Osteoblast (primary cell): ENCODE results near the gene ESF1. TPM values are rescaled to one million over a fixed set of nuclear protein-coding genes. Genes with fewer than 3 reads are reported as not detected.

Experiments
- DNase-seq: peaks from one replicate; pipeline ENCODE4 v3.0.0; 2011; ENCODE audit warnings: low spot score, mixed read lengths; ENCODE audit not compliant: insufficient read length; ENCODE audit errors: missing footprints
- H2AFZ ChIP-seq: 2 replicates; pipeline ENCODE4 v1.6.0; 2011; ENCODE audit warnings: mild to moderate bottlenecking, low read length
- H3K27ac ChIP-seq: 2 replicates; pipeline ENCODE4 v1.5.1; 2011; ENCODE audit warnings: mild to moderate bottlenecking, low read depth, low read length, moderate library complexity
- H3K27me3 ChIP-seq: 2 replicates; pipeline ENCODE4 v1.6.0; 2012; ENCODE audit warnings: mild to moderate bottlenecking, control low read depth, inconsistent platforms, low read length, moderate library complexity; ENCODE audit not compliant: insufficient read depth
- H3K36me3 ChIP-seq: 2 replicates; pipeline ENCODE4 v1.5.1; 2011; ENCODE audit warnings: mild to moderate bottlenecking, low read length, control low read depth, moderate library complexity; ENCODE audit not compliant: insufficient read depth
- H3K4me1 ChIP-seq: 2 replicates; pipeline ENCODE4 v1.5.1; 2011; ENCODE audit warnings: mild to moderate bottlenecking, low read length, control low read depth, moderate library complexity; ENCODE audit not compliant: insufficient read depth
- H3K4me2 ChIP-seq: 2 replicates; pipeline ENCODE4 v1.6.0; 2011; ENCODE audit warnings: mild to moderate bottlenecking, low read length; ENCODE audit not compliant: insufficient read depth
- H3K4me3 ChIP-seq: fragments of 200-600 bp; sonication (generic); 3 replicates; pipeline ENCODE4 v1.5.1; 2012; ENCODE audit warnings: mild to moderate bottlenecking, low read length, inconsistent platforms; ENCODE audit not compliant: insufficient read depth
- H3K79me2 ChIP-seq: 2 replicates; pipeline ENCODE4 v1.6.0; 2012; ENCODE audit warnings: mild to moderate bottlenecking, low read length, control low read depth, inconsistent platforms; ENCODE audit not compliant: insufficient read depth
- H3K9me3 ChIP-seq: 2 replicates; pipeline ENCODE4 v1.5.1; 2011; ENCODE audit warnings: low read depth, low read length, control low read depth
- H4K20me1 ChIP-seq: 2 replicates; pipeline ENCODE4 v1.6.0; 2012; ENCODE audit warnings: mild to moderate bottlenecking, low read length, control low read depth; ENCODE audit not compliant: insufficient read depth
- CTCF ChIP-seq: IDR thresholded peaks from 2 replicates; pipeline ENCODE4 v1.5.1; 2011; ENCODE audit warnings: mild to moderate bottlenecking, low read depth, low read length, moderate library complexity; ENCODE audit errors: extremely low read depth
- total RNA-seq: library from RNA; depleted of rRNA; stranded (reverse); fragments of >200 nt; gene quantifications from 2 replicates; pipeline ENCODE4 v1.2.3, GENCODE V29; 2012

ESF1 gene
- total RNA-seq, 1 donor, result 9.0 TPM

- Histone ChIP-seq H3K27me3 (no peaks in the 10 kb centered on the region), H4K20me1 (no peaks in the 10 kb centered on the region), H3K9me3 (no peaks in the 10 kb centered on the region), H3K4me1 (no peaks in the 10 kb centered on the region), H2AFZ (no peak overlapping the region), H3K4me3 (no peak overlapping the region), H3K79me2 (no peaks in the 10 kb centered on the region), H3K27ac (no peak overlapping the region), H3K4me2 (no peak overlapping the region), H3K36me3 (no peaks in the 10 kb centered on the region)
- TF ChIP-seq CTCF, result no peak
- no peak for DNase-seq
Measured at GRCh38 chr20:13681248-13682125, 103.2 kb downstream of the ESF1 start.

- H3K4me2 ChIP-seq, result no peak overlapping the region
- TF ChIP-seq CTCF, result no peak
- H4K20me1 ChIP-seq, result no peaks in the 10 kb centered on the region
- no peaks in the 10 kb centered on the region for H3K27me3 ChIP-seq
- H3K36me3 ChIP-seq, result no peaks in the 10 kb centered on the region
- no peak overlapping the region for H3K27ac ChIP-seq
- no peak overlapping the region for H3K4me3 ChIP-seq
- H3K9me3 ChIP-seq, result no peaks in the 10 kb centered on the region
- no peak for DNase-seq
- no peaks in the 10 kb centered on the region for H3K4me1 ChIP-seq
- H3K79me2 ChIP-seq, result no peaks in the 10 kb centered on the region
- no peak overlapping the region for H2AFZ ChIP-seq
Measured at GRCh38 chr20:13678944-13679343, 105.8 kb downstream of the ESF1 start.

GRCh38 chr20:13677241-13677640 lies 107.5 kb downstream of the ESF1 start:
- H3K4me1 ChIP-seq, result peaks cover 7% of the 10 kb centered on the region
- no peaks in the 10 kb centered on the region for H3K9me3 ChIP-seq
- H3K79me2 ChIP-seq, result no peaks in the 10 kb centered on the region
- no peak for TF ChIP-seq CTCF
- H3K27ac ChIP-seq, result no peak overlapping the region
- H3K4me2 ChIP-seq, result no peak overlapping the region
- H2AFZ ChIP-seq, result no peak overlapping the region
- H3K36me3 ChIP-seq, result no peaks in the 10 kb centered on the region
- H3K27me3 ChIP-seq, result no peaks in the 10 kb centered on the region
- H4K20me1 ChIP-seq, result no peaks in the 10 kb centered on the region
- DNase-seq, result no peak
- H3K4me3 ChIP-seq, result no peak overlapping the region

GRCh38 chr20:13676682-13677081 lies 108.0 kb downstream of the ESF1 start:
- Histone ChIP-seq H3K79me2 (no peaks in the 10 kb centered on the region), H3K27me3 (no peaks in the 10 kb centered on the region), H3K4me1 (peaks cover 12% of the 10 kb centered on the region), H3K27ac (no peak overlapping the region), H2AFZ (no peak overlapping the region), H3K9me3 (no peaks in the 10 kb centered on the region), H3K4me2 (no peak overlapping the region), H3K36me3 (no peaks in the 10 kb centered on the region), H4K20me1 (no peaks in the 10 kb centered on the region), H3K4me3 (no peak overlapping the region)
- TF ChIP-seq CTCF, result no peak
- no peak for DNase-seq
